Liver (tissue), 3 donors: ENCODE measurements around the gene ASZ1.

Source experiments
- CTCF ChIP-seq: fragments of 150-350 bp; IDR thresholded peaks from 2 replicates; pipeline ENCODE4 v1.5.1; 2017; ENCODE audit warnings: improper control_type of control experiment, low read depth, low read length; ENCODE audit not compliant: missing input control
- GABPA ChIP-seq, 2 donors: IDR thresholded peaks in 1 of 2; conservative IDR thresholded peaks in 1 of 2; 2 replicates each; pipeline ENCODE4 v1.6.1; 2016; ENCODE audit warnings: antibody characterized with exemption in 2 of 2, mild to moderate bottlenecking in 1 of 2, moderate library complexity in 1 of 2
- HNF4A ChIP-seq, 2 donors: conservative IDR thresholded peaks; 2 replicates each; pipeline ENCODE4 v1.6.1; 2016; ENCODE audit warnings: antibody characterized with exemption in 2 of 2, mild to moderate bottlenecking in 2 of 2
- MAX ChIP-seq: IDR thresholded peaks from 2 replicates; pipeline ENCODE4 v1.6.1; 2016; ENCODE audit warnings: antibody characterized with exemption
- RAD21 ChIP-seq, 2 donors: IDR thresholded peaks; 2 replicates each; pipeline ENCODE4 v1.6.1; 2016; ENCODE audit warnings: antibody characterized with exemption in 2 of 2, mild to moderate bottlenecking in 2 of 2
- RXRA ChIP-seq, 2 donors: IDR thresholded peaks; 2 replicates each; pipeline ENCODE4 v1.6.1; 2017 to 2018; ENCODE audit warnings: antibody characterized with exemption in 2 of 2, mild to moderate bottlenecking in 1 of 2
- TAF1 ChIP-seq: conservative IDR thresholded peaks from 2 replicates; pipeline ENCODE4 v1.6.1; 2016; ENCODE audit warnings: antibody characterized with exemption, mild to moderate bottlenecking
- YY1 ChIP-seq: IDR thresholded peaks from 2 replicates; pipeline ENCODE4 v1.6.1; 2016; ENCODE audit warnings: antibody characterized with exemption, mild to moderate bottlenecking
- TF ChIP-seq, protein P1 (sequence below): IDR thresholded peaks from 2 replicates; pipeline ENCODE4 v1.6.1; 2016; ENCODE audit warnings: antibody characterized with exemption
- donor health status: healthy.
- donor health status: healthy.

DNA sequence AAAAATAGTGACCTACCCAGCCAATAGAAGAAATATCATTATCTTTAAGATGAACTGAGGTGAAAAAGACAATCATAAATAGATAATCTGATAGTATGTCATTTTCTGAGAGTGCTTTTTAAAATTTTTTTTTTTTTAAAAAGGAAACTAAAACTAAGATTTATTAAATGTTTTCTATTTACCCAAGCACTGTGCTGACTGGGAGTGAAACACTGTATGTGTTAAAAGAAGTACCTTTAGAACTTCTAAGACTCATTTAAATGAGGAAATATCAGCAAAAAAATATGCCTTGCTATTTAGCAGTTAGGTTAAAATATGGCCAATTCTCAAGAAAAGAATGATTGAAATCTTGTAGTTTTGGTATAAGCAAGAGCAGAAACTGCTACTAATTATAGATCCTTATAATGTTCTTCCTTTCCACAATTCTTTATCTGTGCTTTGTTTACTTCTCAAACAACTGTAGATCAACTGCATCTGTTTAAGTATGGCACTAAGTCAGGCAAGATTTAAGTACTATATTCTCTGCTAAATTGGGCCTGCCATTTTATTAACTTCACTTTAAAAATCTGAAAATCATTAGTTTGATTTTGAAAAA lies 64.9 kb downstream of the ASZ1 start:
- TF ChIP-seq YY1 (no peak), CTCF (no peak), RAD21 (IDR thresholded peaks at IDR 0.05) (no peak), GABPA (IDR thresholded peaks at IDR 0.05 in 1 of 2, conservative IDR thresholded peaks at IDR 0.05 in 1 of 2) (no peak), RXRA (IDR thresholded peaks at IDR 0.05) (no peak), TAF1 (no peak), HNF4A (conservative IDR thresholded peaks at IDR 0.05) (no peak), MAX (no peak)
- TF ChIP-seq, protein P1, sequence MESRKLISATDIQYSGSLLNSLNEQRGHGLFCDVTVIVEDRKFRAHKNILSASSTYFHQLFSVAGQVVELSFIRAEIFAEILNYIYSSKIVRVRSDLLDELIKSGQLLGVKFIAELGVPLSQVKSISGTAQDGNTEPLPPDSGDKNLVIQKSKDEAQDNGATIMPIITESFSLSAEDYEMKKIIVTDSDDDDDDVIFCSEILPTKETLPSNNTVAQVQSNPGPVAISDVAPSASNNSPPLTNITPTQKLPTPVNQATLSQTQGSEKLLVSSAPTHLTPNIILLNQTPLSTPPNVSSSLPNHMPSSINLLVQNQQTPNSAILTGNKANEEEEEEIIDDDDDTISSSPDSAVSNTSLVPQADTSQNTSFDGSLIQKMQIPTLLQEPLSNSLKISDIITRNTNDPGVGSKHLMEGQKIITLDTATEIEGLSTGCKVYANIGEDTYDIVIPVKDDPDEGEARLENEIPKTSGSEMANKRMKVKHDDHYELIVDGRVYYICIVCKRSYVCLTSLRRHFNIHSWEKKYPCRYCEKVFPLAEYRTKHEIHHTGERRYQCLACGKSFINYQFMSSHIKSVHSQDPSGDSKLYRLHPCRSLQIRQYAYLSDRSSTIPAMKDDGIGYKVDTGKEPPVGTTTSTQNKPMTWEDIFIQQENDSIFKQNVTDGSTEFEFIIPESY: no peak
